K562 (cell line): Measurements from ENCODE around the gene SLA2. TPM values are rescaled to one million over a fixed set of nuclear protein-coding genes. Genes with fewer than 3 reads are reported as not detected.

Experiments used
- ATAC-seq: fragments of 200-7000 bp; cut with Tn5 transposase; 3 replicates; pipeline ENCODE4 v1.9.1; 2020; ENCODE audit warnings: moderate library complexity
- BruUV-seq: library from RNA; stranded (reverse); fragments of 400-500 nt; replicated peaks from 2 replicates; lab custom pipeline; 2021; lab: Mats Ljungman, UMichigan
- CTCF ChIA-PET: fragments of 300-600 bp; formaldehyde crosslinking; extraction: SDS; loops from one replicate; lab custom pipeline; 2021; ENCODE audit warnings: low intra/inter-chr PET ratio; lab: Yijun Ruan, JAX
- POLR2A ChIA-PET: fragments of 300-600, 350-650 bp; sonication (Branson Sonifier 250); formaldehyde crosslinking; extraction: SDS; loops from one replicate; lab custom pipeline; 2021; ENCODE audit warnings: antibody characterized with exemption, inconsistent platforms; lab: Yijun Ruan, JAX
- DNase-seq, 4 experiments: peaks; one replicate each; pipeline versions ENCODE4 v3.0.0 to v3.0.0-alpha.2; 2011 to 2018; ENCODE audit warnings: low spot score in 3 of 4, mixed read lengths in 3 of 4; ENCODE audit errors: extremely low read depth in 1 of 4
- FAIRE-seq: peaks from 2 replicates; lab custom pipeline; 2011; peaks lifted over from hg19 to GRCh38; lab: Jason Lieb, UNC
- H2AFZ ChIP-seq: 2 replicates; pipeline ENCODE4 v1.6.0; 2011; ENCODE audit warnings: low read depth, low read length, control low read depth, inconsistent platforms
- H3K27ac ChIP-seq: fragments of 200-600 bp; 3 replicates; pipeline ENCODE4 v1.8.0; 2011; ENCODE audit warnings: low read depth, mild to moderate bottlenecking, control low read depth, inconsistent platforms, low read length, moderate library complexity, mixed read lengths; ENCODE audit errors: extremely low read depth
- H3K27me3 ChIP-seq, 2 experiments: fragments of 300-600 bp in 1 of 2; 2 replicates in 1 of 2; 3 replicates in 1 of 2; pipeline versions ENCODE4 v1.6.0 to v1.8.0; 2011; ENCODE audit warnings: inconsistent platforms in 2 of 2, low read length in 2 of 2, mild to moderate bottlenecking in 1 of 2, mixed read lengths in 1 of 2, moderate library complexity in 1 of 2; ENCODE audit not compliant: control insufficient read depth in 2 of 2, insufficient read depth in 2 of 2
- H3K36me3 ChIP-seq: fragments of 300-600 bp; 3 replicates; pipeline ENCODE4 v1.8.0; 2011; ENCODE audit warnings: mild to moderate bottlenecking, low read length, inconsistent platforms; ENCODE audit not compliant: control insufficient read depth, insufficient read depth
- H3K4me1 ChIP-seq, 2 experiments: fragments of 200-600 bp in 1 of 2; replicated peaks in 1 of 2; 2 replicates in 1 of 2; 3 replicates in 1 of 2; pipeline versions ENCODE4 v1.5.1 to v1.8.0; 2011; ENCODE audit warnings: inconsistent platforms in 2 of 2, low read length in 2 of 2, mild to moderate bottlenecking in 1 of 2, mixed read lengths in 1 of 2, moderate library complexity in 1 of 2; ENCODE audit not compliant: control insufficient read depth in 2 of 2, insufficient read depth in 2 of 2
- H3K4me2 ChIP-seq: 2 replicates; pipeline ENCODE4 v1.6.1; 2011; ENCODE audit warnings: low read length, control low read depth, inconsistent platforms, mixed read lengths; ENCODE audit not compliant: insufficient read depth
- H3K4me3 ChIP-seq: fragments of 200-600 bp; sonication (generic), shearing (Covaris generic); 2 replicates; pipeline ENCODE4 v1.5.1; 2016; ENCODE audit warnings: control low read depth, inconsistent platforms
- H3K79me2 ChIP-seq: fragments of 200-600 bp; 3 replicates; pipeline ENCODE4 v1.8.0; 2011; ENCODE audit warnings: low read length, inconsistent platforms; ENCODE audit not compliant: control insufficient read depth, insufficient read depth
- H3K9ac ChIP-seq, 2 experiments: 2 replicates each; pipeline versions ENCODE4 v1.6.0 to v1.6.1; 2011; ENCODE audit warnings: low read depth in 2 of 2, low read length in 2 of 2, control low read depth in 1 of 2, inconsistent platforms in 1 of 2, mild to moderate bottlenecking in 1 of 2, mixed read lengths in 1 of 2; ENCODE audit not compliant: insufficient read depth in 1 of 2
- H3K9me1 ChIP-seq: one replicate; pipeline ENCODE4 v1.6.0; 2011; ENCODE audit warnings: inconsistent platforms, mild to moderate bottlenecking, low read length, moderate library complexity; ENCODE audit not compliant: control insufficient read depth, insufficient read depth
- H3K9me3 ChIP-seq: replicated peaks from 2 replicates; pipeline ENCODE4 v1.5.1; 2011; ENCODE audit warnings: low read depth, low read length, inconsistent platforms; ENCODE audit not compliant: control insufficient read depth, insufficient read depth
- H4K20me1 ChIP-seq: replicated peaks from 2 replicates; pipeline ENCODE4 v1.6.1; 2011; ENCODE audit warnings: low read length, inconsistent platforms, mixed read lengths; ENCODE audit not compliant: control insufficient read depth, insufficient read depth
- BCOR ChIP-seq: fragments of 450-650 bp; IDR thresholded peaks from 2 replicates; pipeline ENCODE4 v1.6.1; 2016
- ELF4 ChIP-seq: fragments of 450-650 bp; formaldehyde crosslinking; IDR thresholded peaks from 2 replicates; pipeline ENCODE4 v1.4.0; 2022; ENCODE audit warnings: missing genetic modification characterization
- FIP1L1 ChIP-seq: fragments of 200-400 bp; formaldehyde crosslinking; IDR thresholded peaks from 2 replicates; pipeline ENCODE4 v1.6.1; 2018; ENCODE audit warnings: mild to moderate bottlenecking, low read depth, low read length; ENCODE audit not compliant: poor library complexity, severe bottlenecking
- FOXP1 ChIP-seq: sonication (generic); formaldehyde crosslinking; IDR thresholded peaks from 2 replicates; pipeline ENCODE4 v1.8.0; 2022; ENCODE audit warnings: mild to moderate bottlenecking, missing genetic modification reagents
- GABPB2 ChIP-seq: fragments of 250-450 bp; sonication (Bioruptor Pico); conservative IDR thresholded peaks from 2 replicates; pipeline ENCODE4 v1.5.1; 2021; ENCODE audit warnings: mild to moderate bottlenecking
- MXI1 ChIP-seq: IDR thresholded peaks from 2 replicates; pipeline ENCODE4 v1.6.1; 2011; ENCODE audit warnings: low read depth, mild to moderate bottlenecking, improper control_type of control experiment, low read length
- NELFE ChIP-seq: IDR thresholded peaks from 2 replicates; pipeline ENCODE4 v1.6.1; 2011; ENCODE audit warnings: mild to moderate bottlenecking; ENCODE audit not compliant: insufficient read depth, insufficient read length
- POLR2B ChIP-seq: fragments of 450-650 bp; IDR thresholded peaks from 2 replicates; pipeline ENCODE4 v1.6.1; 2018; ENCODE audit warnings: low read depth; ENCODE audit not compliant: partially characterized antibody
- RAD21 ChIP-seq, 2 experiments: fragments of 250-450 bp in 1 of 2; fragments of 450-650 bp in 1 of 2; sonication (Bioruptor Pico) in 1 of 2; formaldehyde crosslinking in 1 of 2; IDR thresholded peaks in 1 of 2; conservative IDR thresholded peaks in 1 of 2; 2 replicates each; pipeline versions ENCODE4 v1.4.0 to v1.8.0; 2020 to 2022; ENCODE audit warnings: mild to moderate bottlenecking in 2 of 2, moderate library complexity in 1 of 2
- SMARCA5 ChIP-seq: fragments of 450-650 bp; IDR thresholded peaks from 2 replicates; pipeline ENCODE4 v1.6.1; 2016
- ZBTB17 ChIP-seq: fragments of 450-650 bp; formaldehyde crosslinking; IDR thresholded peaks from 2 replicates; pipeline ENCODE4 v1.4.0; 2020; ENCODE audit warnings: mild to moderate bottlenecking
- ZNF175 ChIP-seq: fragments of 200-800 bp; sonication (Bioruptor generic); IDR thresholded peaks from 2 replicates; pipeline ENCODE4 v1.6.1; 2016; ENCODE audit warnings: low read depth, mild to moderate bottlenecking, missing genetic modification characterization, missing compliant biosample characterization
- ZNF354B ChIP-seq: fragments of 250-450 bp; sonication (Bioruptor Pico); IDR thresholded peaks from 2 replicates; pipeline ENCODE4 v1.4.0; 2020
- ZNF785 ChIP-seq: fragments of 250-450 bp; sonication (Bioruptor Pico); IDR thresholded peaks from 2 replicates; pipeline ENCODE4 v1.4.0; 2020; ENCODE audit warnings: mild to moderate bottlenecking
- WGBS: fragments of 100-300 bp; shearing (Covaris generic); methylation state at CpG from one replicate; pipeline ENCODE4 v1.1.6; 2016; ENCODE audit warnings: low coverage, mixed read lengths; ENCODE audit not compliant: insufficient coverage; ENCODE audit errors: missing lambda C conversion rate; 5-methylcytosine and 5-hydroxymethylcytosine counted together
- in situ Hi-C: fragments of 300-500 bp; cut with MboI; formaldehyde crosslinking; loops from 4 replicates; pipeline ENCODE4 v1.15.0; 2018; ENCODE audit warnings: inconsistent platforms, mixed read lengths
- intact Hi-C: fragments of 100-400 bp; cut with micrococcal nuclease; formaldehyde crosslinking; loops from 2 replicates; pipeline ENCODE4 v1.14.2; 2022
- polyA plus RNA-seq, 8 experiments: library from polyadenylated mRNA; depleted of rRNA in 4 of 8; stranded (reverse) in 5 of 8; unstranded in 3 of 8; fragments of >200 nt; fragmentation: Nextera tagmentation in 2 of 8; fragmentation: Illumina TruSeq in 1 of 8; extraction: Ambion mirVana in 2 of 8; extraction: Trizol in 1 of 8; gene quantifications; 2 replicates each; pipeline versions ENCODE4 v1.2.1 to v1.2.3, GENCODE V29; 2011 to 2014; ENCODE audit warnings: inconsistent platforms in 1 of 8, missing spikeins in 1 of 8
- total RNA-seq, 7 experiments: library from RNA; depleted of rRNA in 6 of 7; stranded (reverse); fragments of >200 nt in 6 of 7; fragmentation: Illumina TruSeq in 2 of 7; extraction: Trizol in 2 of 7; gene quantifications; 2 replicates each; pipeline versions ENCODE4 v1.2.1 to v1.2.3, GENCODE V29; 2011 to 2021; ENCODE audit warnings: low replicate concordance in 1 of 7
- TF ChIP-seq, protein P1 (sequence below): fragments of 450-650 bp; formaldehyde crosslinking; IDR thresholded peaks from 2 replicates; pipeline ENCODE4 v1.4.0; 2022; ENCODE audit warnings: mild to moderate bottlenecking, moderate library complexity
- TF ChIP-seq, protein P2 (sequence below): fragments of 250-450 bp; sonication (Bioruptor Pico); IDR thresholded peaks from 2 replicates; pipeline ENCODE4 v1.4.0; 2020; ENCODE audit warnings: mild to moderate bottlenecking, moderate library complexity
- TF ChIP-seq, protein P3 (sequence below): sonication (generic); formaldehyde crosslinking; IDR thresholded peaks from 2 replicates; pipeline ENCODE4 v1.8.0; 2022; ENCODE audit warnings: mild to moderate bottlenecking, low read depth, missing genetic modification reagents
- TF ChIP-seq, protein P4 (sequence below): fragments of 250-450 bp; sonication (Bioruptor Pico); IDR thresholded peaks from 2 replicates; pipeline ENCODE4 v1.4.0; 2020; ENCODE audit warnings: mild to moderate bottlenecking

SLA2 gene
- total and polyA plus RNA-seq, 9 of the 15 experiments (the other 6 are each of a cell fraction or from before 2014, with no cell fraction given), result 0.07 TPM; not detected in 7

DNA sequence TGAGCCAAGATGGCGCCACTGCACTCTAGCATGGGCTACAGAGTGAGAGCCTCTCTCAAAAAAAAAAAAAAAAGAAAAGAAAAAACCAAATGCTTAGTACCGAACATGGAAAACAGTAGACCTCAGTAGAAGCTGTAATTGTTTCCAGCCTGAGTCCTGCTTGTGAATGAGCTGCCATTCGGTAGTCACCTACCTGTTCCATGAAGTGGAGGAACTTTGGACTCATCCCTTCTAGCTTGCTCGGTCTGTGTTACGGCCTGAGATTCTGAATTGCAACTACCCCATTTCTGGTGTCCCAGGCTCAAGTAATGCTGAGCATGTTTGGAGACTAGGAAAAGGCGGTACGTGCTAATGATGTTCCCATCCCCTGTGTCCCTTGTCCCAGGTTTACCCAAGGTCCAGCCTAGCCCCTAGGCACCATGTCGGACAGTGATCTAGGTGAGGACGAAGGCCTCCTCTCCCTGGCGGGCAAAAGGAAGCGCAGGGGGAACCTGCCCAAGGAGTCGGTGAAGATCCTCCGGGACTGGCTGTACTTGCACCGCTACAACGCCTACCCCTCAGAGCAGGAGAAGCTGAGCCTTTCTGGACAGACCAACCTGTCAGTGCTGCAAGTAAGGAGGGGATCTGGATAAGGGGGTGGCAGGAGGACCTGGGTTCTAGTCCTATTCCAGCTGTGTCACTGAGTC, 67.5 kb downstream of the SLA2 start:
- peaks cover 57% of the 10 kb centered on the region; the same call in 2 of the 3 replicates for H3K36me3 ChIP-seq
- peaks cover 9% of the 10 kb centered on the region for H4K20me1 ChIP-seq
- 98% methylated on average over 13 of the region's 15 CpGs for WGBS
- BruUV-seq, result no TSS peak
- H3K4me1 ChIP-seq, result peaks cover 10 to 22% of the 10 kb centered on the region in 2 experiments; a peak in 4 of 5 replicates
- H2AFZ ChIP-seq, result no peak overlapping the region
- no peak overlapping the region for H3K27ac ChIP-seq
- H3K27me3 ChIP-seq, result no peaks in the 10 kb centered on the region
- H3K4me3 ChIP-seq, result no peak overlapping the region
- H3K4me2 ChIP-seq, result no peak overlapping the region
- intact Hi-C loops (no loop called here), in situ Hi-C loops (no loop called here)
- no peaks in the 10 kb centered on the region for H3K9me3 ChIP-seq
- FAIRE-seq (no peak), DNase-seq (peak in 1 of 4 experiments; percentile 5), ATAC-seq (no peak)
- H3K79me2 ChIP-seq, result peaks cover 42% of the 10 kb centered on the region
- peaks cover 3% of the 10 kb centered on the region for H3K9me1 ChIP-seq
- POLR2A ChIA-PET, result interaction anchor here (1.3 kb wide), 1 partner anchor 21 kb away, joined by 4 read pairs; no protein-coding TSS in a partner anchor
- CTCF ChIA-PET, result no interaction called here
- H3K9ac ChIP-seq, result peak overlapping the region in 1 of 2 experiments; percentile 53; a peak in 1 of 4 replicates
- no peak for TF ChIP-seq POLR2B
- TF ChIP-seq FIP1L1, result no peak
- no peak for TF ChIP-seq ZNF785 (CRISPR knock-in tag)
- TF ChIP-seq GABPB2 (CRISPR knock-in tag), result no peak
- no peak for TF ChIP-seq BCOR
- TF ChIP-seq ZNF354B, result no peak
- no peak for TF ChIP-seq ZNF175 (CRISPR knock-in tag)
- no peak for TF ChIP-seq MXI1
- TF ChIP-seq, protein P1, sequence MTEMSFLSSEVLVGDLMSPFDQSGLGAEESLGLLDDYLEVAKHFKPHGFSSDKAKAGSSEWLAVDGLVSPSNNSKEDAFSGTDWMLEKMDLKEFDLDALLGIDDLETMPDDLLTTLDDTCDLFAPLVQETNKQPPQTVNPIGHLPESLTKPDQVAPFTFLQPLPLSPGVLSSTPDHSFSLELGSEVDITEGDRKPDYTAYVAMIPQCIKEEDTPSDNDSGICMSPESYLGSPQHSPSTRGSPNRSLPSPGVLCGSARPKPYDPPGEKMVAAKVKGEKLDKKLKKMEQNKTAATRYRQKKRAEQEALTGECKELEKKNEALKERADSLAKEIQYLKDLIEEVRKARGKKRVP (CRISPR knock-in tag), result no peak
- TF ChIP-seq, protein P2, sequence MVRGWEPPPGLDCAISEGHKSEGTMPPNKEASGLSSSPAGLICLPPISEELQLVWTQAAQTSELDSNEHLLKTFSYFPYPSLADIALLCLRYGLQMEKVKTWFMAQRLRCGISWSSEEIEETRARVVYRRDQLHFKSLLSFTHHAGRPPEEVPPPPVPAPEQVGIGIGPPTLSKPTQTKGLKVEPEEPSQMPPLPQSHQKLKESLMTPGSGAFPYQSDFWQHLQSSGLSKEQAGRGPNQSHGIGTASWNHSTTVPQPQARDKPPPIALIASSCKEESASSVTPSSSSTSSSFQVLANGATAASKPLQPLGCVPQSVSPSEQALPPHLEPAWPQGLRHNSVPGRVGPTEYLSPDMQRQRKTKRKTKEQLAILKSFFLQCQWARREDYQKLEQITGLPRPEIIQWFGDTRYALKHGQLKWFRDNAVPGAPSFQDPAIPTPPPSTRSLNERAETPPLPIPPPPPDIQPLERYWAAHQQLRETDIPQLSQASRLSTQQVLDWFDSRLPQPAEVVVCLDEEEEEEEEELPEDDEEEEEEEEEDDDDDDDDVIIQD (CRISPR knock-in tag), result no peak
- TF ChIP-seq, protein P3, sequence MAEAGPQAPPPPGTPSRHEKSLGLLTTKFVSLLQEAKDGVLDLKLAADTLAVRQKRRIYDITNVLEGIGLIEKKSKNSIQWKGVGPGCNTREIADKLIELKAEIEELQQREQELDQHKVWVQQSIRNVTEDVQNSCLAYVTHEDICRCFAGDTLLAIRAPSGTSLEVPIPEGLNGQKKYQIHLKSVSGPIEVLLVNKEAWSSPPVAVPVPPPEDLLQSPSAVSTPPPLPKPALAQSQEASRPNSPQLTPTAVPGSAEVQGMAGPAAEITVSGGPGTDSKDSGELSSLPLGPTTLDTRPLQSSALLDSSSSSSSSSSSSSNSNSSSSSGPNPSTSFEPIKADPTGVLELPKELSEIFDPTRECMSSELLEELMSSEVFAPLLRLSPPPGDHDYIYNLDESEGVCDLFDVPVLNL (CRISPR knock-in tag), result no peak
- TF ChIP-seq SMARCA5, result no peak
- TF ChIP-seq, protein P4, sequence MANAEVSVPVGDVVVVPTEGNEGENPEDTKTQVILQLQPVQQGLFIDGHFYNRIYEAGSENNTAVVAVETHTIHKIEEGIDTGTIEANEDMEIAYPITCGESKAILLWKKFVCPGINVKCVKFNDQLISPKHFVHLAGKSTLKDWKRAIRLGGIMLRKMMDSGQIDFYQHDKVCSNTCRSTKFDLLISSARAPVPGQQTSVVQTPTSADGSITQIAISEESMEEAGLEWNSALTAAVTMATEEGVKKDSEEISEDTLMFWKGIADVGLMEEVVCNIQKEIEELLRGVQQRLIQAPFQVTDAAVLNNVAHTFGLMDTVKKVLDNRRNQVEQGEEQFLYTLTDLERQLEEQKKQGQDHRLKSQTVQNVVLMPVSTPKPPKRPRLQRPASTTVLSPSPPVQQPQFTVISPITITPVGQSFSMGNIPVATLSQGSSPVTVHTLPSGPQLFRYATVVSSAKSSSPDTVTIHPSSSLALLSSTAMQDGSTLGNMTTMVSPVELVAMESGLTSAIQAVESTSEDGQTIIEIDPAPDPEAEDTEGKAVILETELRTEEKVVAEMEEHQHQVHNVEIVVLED, result no peak
- TF ChIP-seq ZBTB17, result no peak
- TF ChIP-seq FOXP1 (CRISPR knock-in tag), result no peak
- no peak for TF ChIP-seq NELFE
- no peak for TF ChIP-seq ELF4
- no peak for TF ChIP-seq RAD21 (CRISPR knock-in tag; conservative IDR thresholded peaks at IDR 0.05 in 1 of 2, IDR thresholded peaks at IDR 0.05 in 1 of 2)
